ENCODE measurements around the gene ISCA2. TPM values are rescaled to one million over a fixed set of nuclear protein-coding genes. Genes with fewer than 3 reads are reported as not detected.

ISCA2 gene
- total RNA-seq, 1 donor from 2014 or later, result 40.6 TPM

GRCh38 chr14:74504874-74505720 is 11.5 kb downstream of the ISCA2 start:
- peaks cover 49% of the 10 kb centered on the region for H3K4me1 Mint-ChIP-seq
- H3K9me3 Mint-ChIP-seq, result no peaks in the 10 kb centered on the region
- no peaks in the 10 kb centered on the region for H3K36me3 Mint-ChIP-seq (ENCODE audit: low read depth)
- no peak for TF ChIP-seq CTCF (conservative IDR thresholded peaks at IDR 0.05)
- no peak overlapping the region for H3K4me3 Mint-ChIP-seq
- H3K27ac Mint-ChIP-seq (ENCODE audit: unreplicated experiment), result no peak overlapping the region
- no peak for DNase-seq (ENCODE audit: low read depth, low spot score)
- H3K27me3 Mint-ChIP-seq (ENCODE audit: low read depth), result no peaks in the 10 kb centered on the region

GRCh38 chr14:74505831-74506230 is 12.3 kb downstream of the ISCA2 start:
- H3K4me1 Mint-ChIP-seq, result peaks cover 53% of the 10 kb centered on the region
- no peaks in the 10 kb centered on the region for H3K27me3 Mint-ChIP-seq (ENCODE audit: low read depth)
- H3K9me3 Mint-ChIP-seq, result no peaks in the 10 kb centered on the region
- no peak for TF ChIP-seq CTCF (conservative IDR thresholded peaks at IDR 0.05)
- peak overlapping the region; percentile 57 for H3K27ac Mint-ChIP-seq (ENCODE audit: unreplicated experiment)
- DNase-seq (ENCODE audit: low read depth, low spot score), result no peak
- no peaks in the 10 kb centered on the region for H3K36me3 Mint-ChIP-seq (ENCODE audit: low read depth)
- no peak overlapping the region for H3K4me3 Mint-ChIP-seq

- Mint-ChIP-seq H3K4me3 (no peak overlapping the region), H3K9me3 (no peaks in the 10 kb centered on the region), H3K36me3 (ENCODE audit: low read depth) (no peaks in the 10 kb centered on the region), H3K27me3 (ENCODE audit: low read depth) (no peaks in the 10 kb centered on the region), H3K4me1 (peaks cover 53% of the 10 kb centered on the region), H3K27ac (ENCODE audit: unreplicated experiment) (peak overlapping the region; percentile 57)
- no peak for TF ChIP-seq CTCF (conservative IDR thresholded peaks at IDR 0.05)
- no peak for DNase-seq (ENCODE audit: low read depth, low spot score)
These were observed 12.9 kb downstream of the ISCA2 start for GRCh38 chr14:74506411-74506851.

GRCh38 chr14:74507085-74507484 is 13.5 kb downstream of the ISCA2 start:
- Mint-ChIP-seq H3K9me3 (no peaks in the 10 kb centered on the region), H3K4me3 (no peak overlapping the region), H3K27me3 (ENCODE audit: low read depth) (no peaks in the 10 kb centered on the region), H3K36me3 (ENCODE audit: low read depth) (no peaks in the 10 kb centered on the region), H3K27ac (ENCODE audit: unreplicated experiment) (no peak overlapping the region), H3K4me1 (peaks cover 50% of the 10 kb centered on the region)
- TF ChIP-seq CTCF (conservative IDR thresholded peaks at IDR 0.05), result no peak
- no peak for DNase-seq (ENCODE audit: low read depth, low spot score)

- no peaks in the 10 kb centered on the region for H3K9me3 Mint-ChIP-seq
- TF ChIP-seq CTCF (conservative IDR thresholded peaks at IDR 0.05), result no peak
- no peak overlapping the region for H3K27ac Mint-ChIP-seq (ENCODE audit: unreplicated experiment)
- peaks cover 47% of the 10 kb centered on the region for H3K4me1 Mint-ChIP-seq
- H3K36me3 Mint-ChIP-seq (ENCODE audit: low read depth), result no peaks in the 10 kb centered on the region
- DNase-seq (ENCODE audit: low read depth, low spot score), result no peak
- H3K27me3 Mint-ChIP-seq (ENCODE audit: low read depth), result no peaks in the 10 kb centered on the region
- no peak overlapping the region for H3K4me3 Mint-ChIP-seq
These were observed 14.3 kb downstream of the ISCA2 start for GRCh38 chr14:74507840-74508239.
